Activated T-cell treated with anti-CD3 and anti-CD28 coated beads for 24 hours (primary cell): ENCODE measurements around the gene FLNA.
"Not testable (repeated sequence)": the region's sequence is repeated elsewhere in the genome, so short reads cannot be mapped to it uniquely, and the experiment has no call there.

ENCODE experiments used
- DNase-seq: peaks from one replicate; pipeline ENCODE4 v3.0.0-alpha.2; 2020; ENCODE audit warnings: low read depth

The FLNA gene

DNA sequence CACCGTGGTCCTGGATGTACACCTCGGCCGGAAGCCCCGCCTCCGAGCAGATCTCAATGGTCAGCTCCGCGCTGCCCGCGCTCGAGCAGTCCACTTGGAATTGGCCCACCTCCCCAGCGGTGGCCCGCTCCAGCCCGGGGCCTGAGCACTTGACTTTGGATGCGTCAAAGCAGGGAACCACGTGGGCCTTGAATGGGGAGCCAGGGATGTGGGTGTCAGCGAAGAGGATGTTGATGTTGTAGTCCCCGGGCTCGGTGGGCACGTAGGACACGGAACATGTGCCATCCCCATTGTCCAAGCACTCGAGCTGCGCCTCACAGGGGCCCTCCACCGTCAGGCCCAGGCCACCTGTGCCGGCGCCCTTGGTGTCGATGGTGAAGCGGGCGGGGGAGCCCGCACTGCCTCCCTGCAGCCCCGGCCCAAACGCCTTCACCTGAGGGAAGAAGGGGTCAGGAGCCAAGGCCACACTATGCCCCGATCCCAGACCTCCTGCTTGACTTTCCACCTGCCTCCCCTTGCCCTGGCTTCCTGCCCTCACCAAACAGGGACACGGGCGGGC is 14.2 kb downstream of the FLNA start:
- DNase-seq: no peak

DNA sequence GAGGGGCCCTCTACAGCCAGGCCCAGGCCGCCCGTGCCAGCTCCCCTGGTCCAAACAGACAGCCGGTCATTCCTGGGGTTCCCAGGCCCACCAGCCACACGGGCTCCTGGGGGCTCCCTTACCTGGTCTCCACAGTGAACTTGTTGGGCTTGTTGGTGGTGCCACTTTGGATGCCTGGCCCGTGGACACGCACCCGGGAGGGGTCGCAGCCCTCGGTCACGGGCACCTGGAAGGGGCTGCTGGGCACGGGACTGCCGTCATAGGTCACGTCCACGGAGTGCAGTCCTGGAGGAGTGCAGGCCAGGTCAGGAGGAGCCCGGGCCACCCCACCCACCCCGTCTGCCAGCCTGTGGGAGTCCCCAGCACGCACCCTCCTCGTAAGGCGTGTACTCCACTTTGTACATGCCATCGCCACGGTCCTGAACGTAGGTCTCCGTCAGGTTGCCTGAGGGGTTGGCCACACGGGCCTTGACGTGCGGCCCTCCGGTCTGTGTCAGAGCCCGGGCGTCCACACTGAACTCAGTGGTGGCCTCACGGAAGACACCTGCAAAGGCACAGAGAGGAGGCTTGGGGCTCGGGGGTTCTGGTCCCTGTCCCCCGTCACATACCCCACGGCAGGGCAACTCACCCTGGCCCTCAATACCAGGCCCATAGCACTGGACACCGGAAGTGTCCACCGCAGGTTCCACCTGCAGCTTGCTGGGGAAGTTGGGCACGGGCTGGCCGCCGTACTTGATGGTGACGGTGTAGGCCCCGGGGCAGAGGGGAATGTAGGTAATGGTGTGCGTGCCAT is 14.9 kb downstream of the FLNA start:
- no peak for DNase-seq

- no peak for DNase-seq
Observed at GRCh38 chrX:154358829-154359228, 15.6 kb downstream of the FLNA start.

GRCh38 chrX:154358011-154358410 is 16.4 kb downstream of the FLNA start:
- DNase-seq: no peak

- no peak for DNase-seq
Observed at GRCh38 chrX:154357205-154357604, 17.2 kb downstream of the FLNA start.

GRCh38 chrX:154356596-154356995 is 17.8 kb downstream of the FLNA start:
- DNase-seq: no peak

- DNase-seq: no peak
Observed at GRCh38 chrX:154355776-154356140, 18.7 kb downstream of the FLNA start.

GRCh38 chrX:154355094-154355775 is 19.2 kb downstream of the FLNA start:
- no peak for DNase-seq

- DNase-seq: no peak
Observed at GRCh38 chrX:154354516-154354915, 19.9 kb downstream of the FLNA start.

- DNase-seq: no peak
Observed at GRCh38 chrX:154354013-154354412, 20.4 kb downstream of the FLNA start.

DNA sequence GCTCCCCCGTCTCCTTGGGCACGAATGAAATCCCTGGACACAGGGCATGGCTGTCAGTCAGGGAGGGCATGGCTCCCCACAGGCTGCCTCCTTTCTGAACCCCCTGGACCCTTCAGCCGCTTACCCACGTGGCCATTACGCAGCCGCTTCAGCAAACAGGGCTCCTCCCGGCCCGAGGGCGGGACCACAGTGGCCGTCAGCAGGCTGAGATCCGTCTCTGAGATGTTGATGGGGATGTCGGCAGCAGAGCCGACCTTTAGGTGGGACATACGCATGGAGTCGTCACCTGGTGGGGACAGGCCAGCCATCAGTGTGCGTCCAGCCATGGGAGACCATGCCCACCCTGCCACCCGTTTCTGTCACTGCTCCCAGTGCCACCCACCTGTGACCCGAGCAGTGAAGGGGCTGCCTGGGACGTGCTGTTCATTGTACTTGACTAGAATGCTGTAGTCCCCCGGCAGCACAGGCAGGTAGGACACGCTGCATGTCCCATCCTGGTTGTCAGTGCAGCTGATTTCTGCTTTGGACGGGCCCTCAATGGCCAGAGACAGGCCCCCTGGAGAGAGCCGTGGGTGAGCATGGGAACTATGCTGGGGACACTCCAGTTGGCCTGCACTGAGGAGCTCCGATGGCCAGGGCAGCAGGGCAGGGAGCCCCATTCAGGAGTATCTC is 21.1 kb downstream of the FLNA start:
- no peak for DNase-seq

DNA sequence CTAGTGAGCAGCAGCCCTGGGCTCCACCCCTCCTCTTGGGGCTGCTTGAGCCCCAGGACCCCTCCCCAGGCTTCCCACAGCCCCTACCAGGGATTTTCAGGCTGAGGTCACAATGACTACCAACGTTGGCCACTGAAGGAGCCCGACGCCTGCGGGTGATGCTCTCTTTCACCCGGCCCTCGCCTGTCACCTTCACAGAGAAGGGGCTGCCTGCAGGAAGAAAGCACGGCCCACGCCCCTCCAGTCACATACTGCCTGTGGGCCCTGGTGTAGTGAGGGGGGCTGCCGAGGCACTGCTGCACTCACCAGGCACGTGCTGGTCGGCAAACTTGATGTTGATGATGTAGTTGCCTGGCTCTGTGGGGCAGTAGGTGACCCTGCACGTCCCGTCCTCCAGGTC is 22.0 kb downstream of the FLNA start:
- DNase-seq: no peak

- no peak for DNase-seq
Observed at GRCh38 chrX:154352012-154352401, 22.4 kb downstream of the FLNA start.

GRCh38 chrX:154351183-154352011 is 23.0 kb downstream of the FLNA start:
- DNase-seq: no peak

- no peak for DNase-seq
Observed at GRCh38 chrX:154350429-154351182, 23.8 kb downstream of the FLNA start.

GRCh38 chrX:154349979-154350378 is 24.5 kb downstream of the FLNA start:
- DNase-seq: no peak

DNA sequence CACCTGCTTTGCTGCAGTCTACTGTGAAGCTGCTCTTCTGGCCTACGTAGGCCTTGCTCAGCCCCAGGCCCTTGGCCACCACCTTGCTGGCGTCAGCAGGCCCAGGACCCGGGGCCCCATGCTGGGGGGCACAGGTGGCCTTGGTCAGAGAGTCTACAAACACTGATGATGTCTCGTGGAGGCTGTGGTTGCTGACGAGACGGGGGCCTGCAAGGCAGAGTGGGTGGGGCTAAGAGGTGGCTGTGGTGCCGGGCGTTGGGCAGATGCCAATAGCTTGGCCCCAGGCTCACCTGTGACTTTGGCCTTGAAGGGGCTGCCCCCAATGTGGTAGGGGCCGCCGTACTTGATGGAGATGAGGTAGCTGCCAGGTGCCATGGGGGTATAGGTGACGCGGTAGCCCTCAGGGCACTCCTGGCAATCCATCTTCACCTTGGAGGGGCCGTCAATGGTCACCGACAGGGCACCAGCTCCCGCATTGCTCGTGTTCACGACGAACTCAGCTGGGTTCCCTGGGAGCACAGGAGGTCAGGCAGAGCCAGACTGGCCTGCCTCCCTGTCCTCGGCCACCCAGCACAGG is 25.0 kb downstream of the FLNA start:
- DNase-seq: no peak

- DNase-seq: no peak
Observed at GRCh38 chrX:154348646-154349358, 25.6 kb downstream of the FLNA start.

DNA sequence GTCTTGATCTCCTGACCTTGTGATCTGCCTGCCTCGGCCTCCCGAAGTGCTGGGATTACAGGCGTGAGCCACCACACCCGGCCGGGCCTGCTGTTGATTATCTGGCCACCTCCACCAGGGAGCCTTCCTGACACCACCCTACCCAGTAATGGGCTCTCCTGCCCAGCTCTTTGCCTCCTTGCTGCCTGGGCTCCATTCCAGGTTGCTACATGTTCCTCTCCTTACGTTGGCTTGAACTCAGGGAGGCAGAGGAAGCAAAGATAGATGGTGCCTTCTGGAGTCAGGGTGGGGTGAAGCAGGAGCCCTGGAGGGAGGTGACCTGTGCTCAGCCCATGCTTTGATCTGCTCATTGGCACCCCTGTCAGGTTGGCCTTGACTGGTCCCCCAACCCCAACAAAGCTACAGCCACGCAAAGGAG is 26.3 kb downstream of the FLNA start:
- DNase-seq: no peak

DNA sequence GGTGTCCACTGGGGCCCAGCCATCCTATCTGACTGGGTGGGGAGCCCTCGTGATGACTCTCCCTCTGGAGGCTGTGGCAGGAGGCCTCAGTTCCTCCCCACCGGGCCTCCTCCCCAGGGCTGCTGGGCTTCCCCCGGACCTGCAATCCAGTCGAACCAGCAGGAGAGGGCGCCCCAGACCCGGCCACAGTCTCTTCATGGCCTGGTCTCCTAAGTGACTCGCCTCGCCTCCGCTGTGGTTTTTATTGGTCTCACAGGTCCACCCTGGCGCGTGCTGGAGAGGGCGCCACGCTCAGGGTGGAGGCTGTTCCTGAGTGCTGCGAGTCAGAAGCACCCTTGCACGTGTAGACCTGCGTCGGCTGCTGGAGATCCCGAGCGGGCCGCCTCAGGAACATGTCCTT is 30.8 kb downstream of the FLNA start:
- DNase-seq: not testable (repeated sequence)
